Measurements from ENCODE around the gene MYT1. TPM values are rescaled to one million over a fixed set of nuclear protein-coding genes. Genes with fewer than 3 reads are reported as not detected.

MYT1 gene
- total RNA-seq, 2 donors from 2014 or later: 2.4 to 4.5 TPM

- H3K4me1 ChIP-seq (ENCODE audit: control insufficient read depth, insufficient read depth, low read length): no peaks in the 10 kb centered on the region
- WGBS, 2 experiments (ENCODE audit: insufficient coverage in 1 of 2, insufficient read length in 1 of 2): 87 to 93% methylated on average over 8 of the region's 8 CpGs
- no peaks in the 10 kb centered on the region for H3K36me3 ChIP-seq (ENCODE audit: control insufficient read depth, insufficient read depth, low read length)
Observed at GRCh38 chr20:64171211-64171610, 7.0 kb downstream of the MYT1 start.

GRCh38 chr20:64173116-64173515 lies 8.9 kb downstream of the MYT1 start:
- no peak overlapping the region for H3K27ac ChIP-seq (ENCODE audit: low read depth, low read length)
- H3K4me1 ChIP-seq (ENCODE audit: control insufficient read depth, insufficient read depth, low read length): no peaks in the 10 kb centered on the region
- no peak overlapping the region for H3K4me3 ChIP-seq (ENCODE audit: low read length)
- H3K36me3 ChIP-seq (ENCODE audit: control insufficient read depth, insufficient read depth, low read length): no peaks in the 10 kb centered on the region
- 83 to 87% methylated on average over 2 to 4 of the region's 4 CpGs for WGBS, 2 experiments (ENCODE audit: insufficient coverage in 1 of 2, insufficient read length in 1 of 2)
- H3K27me3 ChIP-seq (ENCODE audit: control insufficient read depth, insufficient read depth, low read length, poor library complexity, severe bottlenecking): peaks cover 17% of the 10 kb centered on the region
- H3K9ac ChIP-seq (ENCODE audit: extremely low read depth, low read length, poor library complexity, severe bottlenecking): no peak overlapping the region
- Mint-ChIP-seq H3K27me3 (ENCODE audit: insufficient read depth) (peaks cover 16% of the 10 kb centered on the region), H3K36me3 (ENCODE audit: low read depth) (peaks cover 3% of the 10 kb centered on the region), H3K4me1 (peaks cover 2% of the 10 kb centered on the region), H3K27ac (no peak overlapping the region), H3K9me3 (peaks cover 5% of the 10 kb centered on the region), H3K4me3 (no peak overlapping the region)
- H3K9me3 ChIP-seq (ENCODE audit: control insufficient read depth, low read length): no peaks in the 10 kb centered on the region
- no peak for TF ChIP-seq CTCF (conservative IDR thresholded peaks at IDR 0.05)
- DNase-seq: no peak

More at GRCh38 chr20:64171211-64171610, 7.0 kb downstream of the MYT1 start:
- H3K4me3 Mint-ChIP-seq: no peak overlapping the region
- peaks cover 9% of the 10 kb centered on the region for H3K27me3 Mint-ChIP-seq (ENCODE audit: insufficient read depth)
- TF ChIP-seq CTCF (conservative IDR thresholded peaks at IDR 0.05): no peak
- H3K9me3 Mint-ChIP-seq: no peaks in the 10 kb centered on the region
- DNase-seq: no peak
- Histone ChIP-seq H3K4me3 (ENCODE audit: low read length) (no peak overlapping the region), H3K27me3 (ENCODE audit: control insufficient read depth, insufficient read depth, low read length, poor library complexity, severe bottlenecking) (peaks cover 10% of the 10 kb centered on the region), H3K9ac (ENCODE audit: extremely low read depth, low read length, poor library complexity, severe bottlenecking) (no peak overlapping the region), H3K27ac (ENCODE audit: low read depth, low read length) (no peak overlapping the region), H3K9me3 (ENCODE audit: control insufficient read depth, low read length) (no peaks in the 10 kb centered on the region)
- no peaks in the 10 kb centered on the region for H3K36me3 Mint-ChIP-seq (ENCODE audit: low read depth)
- H3K27ac Mint-ChIP-seq: no peak overlapping the region
- peaks cover 2% of the 10 kb centered on the region for H3K4me1 Mint-ChIP-seq

GRCh38 chr20:64176551-64176950 lies 12.3 kb downstream of the MYT1 start:
- peak; percentile 66 for DNase-seq
- Histone ChIP-seq H3K4me1 (ENCODE audit: control insufficient read depth, insufficient read depth, low read length) (no peaks in the 10 kb centered on the region), H3K9ac (ENCODE audit: extremely low read depth, low read length, poor library complexity, severe bottlenecking) (no peak overlapping the region), H3K36me3 (ENCODE audit: control insufficient read depth, insufficient read depth, low read length) (no peaks in the 10 kb centered on the region), H3K9me3 (ENCODE audit: control insufficient read depth, low read length) (no peaks in the 10 kb centered on the region), H3K27me3 (ENCODE audit: control insufficient read depth, insufficient read depth, low read length, poor library complexity, severe bottlenecking) (peaks cover 17% of the 10 kb centered on the region), H3K27ac (ENCODE audit: low read depth, low read length) (no peak overlapping the region), H3K4me3 (ENCODE audit: low read length) (no peak overlapping the region)
- no peak for TF ChIP-seq CTCF (conservative IDR thresholded peaks at IDR 0.05)
- Mint-ChIP-seq H3K27me3 (ENCODE audit: insufficient read depth) (peaks cover 17% of the 10 kb centered on the region), H3K4me3 (no peak overlapping the region), H3K27ac (no peak overlapping the region), H3K36me3 (ENCODE audit: low read depth) (peaks cover 10% of the 10 kb centered on the region), H3K9me3 (peaks cover 10% of the 10 kb centered on the region), H3K4me1 (peaks cover 2% of the 10 kb centered on the region)
- WGBS, 2 experiments (ENCODE audit: insufficient coverage in 1 of 2, insufficient read length in 1 of 2): 43% methylated on average over 4 to 11 of the region's 11 CpGs

Measured in endodermal cell (in vitro differentiated cells).